NCI-H2196 treated with DMSO at 0.1 percent for 48 hours (cell line): Measurements from ENCODE around the gene SCGB1D4.
"Not testable (repeated sequence)": the region's sequence is repeated elsewhere in the genome, so short reads cannot be mapped to it uniquely, and the experiment has no call there.

Source experiments
- DNase-seq: peaks from one replicate; lab custom pipeline; 2025; ENCODE audit not compliant: unreplicated experiment; lab: John Stamatoyannopoulos, UW

Gene SCGB1D4, protein sequence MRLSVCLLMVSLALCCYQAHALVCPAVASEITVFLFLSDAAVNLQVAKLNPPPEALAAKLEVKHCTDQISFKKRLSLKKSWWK

GRCh38 chr11:62298975-62299374 lies at the start of gene SCGB1D4:
TSS of gene SCGB1D4 (minus strand) at chr11:62299075. CDS start at chr11:62299010, 65 bp downstream.
- no peak for DNase-seq

- no peak for DNase-seq
Measured at GRCh38 chr11:62345861-62346260, 47.0 kb upstream of the SCGB1D4 start.

GRCh38 chr11:62344210-62344609 lies 45.3 kb upstream of the SCGB1D4 start:
- no peak for DNase-seq

DNA sequence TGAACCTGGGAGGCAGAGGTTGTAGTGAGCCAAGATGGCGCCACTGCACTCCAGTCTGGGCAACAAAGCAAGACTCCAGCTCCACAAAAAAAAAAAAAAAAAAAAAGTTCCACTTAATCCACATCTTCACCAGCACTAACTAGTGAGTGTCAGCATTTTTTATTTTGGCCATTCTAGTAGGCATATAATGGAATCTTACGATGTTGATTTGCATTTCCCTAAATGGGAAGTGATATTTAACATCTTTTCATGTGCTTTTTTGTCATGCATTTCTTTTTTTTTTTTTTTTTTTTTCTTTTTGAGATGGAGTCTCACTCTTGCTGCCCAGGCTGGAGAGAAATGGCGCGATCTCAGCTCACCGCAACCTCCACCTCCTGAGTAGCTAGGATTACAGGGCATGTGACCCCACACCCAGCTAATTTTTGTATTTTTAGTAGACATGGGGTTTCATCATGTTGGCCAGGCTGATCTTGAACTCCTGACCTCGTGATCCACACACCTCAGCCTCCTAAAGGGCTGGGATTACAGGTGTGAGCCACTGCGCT lies 44.8 kb upstream of the SCGB1D4 start:
- DNase-seq = not testable (repeated sequence)

DNA sequence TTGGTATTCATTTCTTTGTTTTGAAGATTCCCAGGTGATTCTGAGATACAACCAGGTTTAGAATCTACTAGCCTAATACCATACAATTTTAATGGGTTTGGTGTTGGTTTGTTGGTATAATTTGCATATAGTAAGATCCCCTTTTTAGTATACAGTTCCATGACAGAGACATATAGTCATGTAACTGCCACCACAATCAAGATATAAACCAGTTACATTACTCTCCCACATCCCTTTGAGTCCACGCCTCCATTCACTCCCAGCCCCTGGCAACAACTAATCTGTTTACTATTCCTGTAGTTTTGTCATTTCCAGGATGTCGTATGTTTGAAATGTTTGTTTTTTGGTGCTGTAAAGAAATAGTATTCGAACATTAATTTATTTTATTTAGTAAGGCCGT lies 42.7 kb upstream of the SCGB1D4 start:
- DNase-seq = no peak

DNA sequence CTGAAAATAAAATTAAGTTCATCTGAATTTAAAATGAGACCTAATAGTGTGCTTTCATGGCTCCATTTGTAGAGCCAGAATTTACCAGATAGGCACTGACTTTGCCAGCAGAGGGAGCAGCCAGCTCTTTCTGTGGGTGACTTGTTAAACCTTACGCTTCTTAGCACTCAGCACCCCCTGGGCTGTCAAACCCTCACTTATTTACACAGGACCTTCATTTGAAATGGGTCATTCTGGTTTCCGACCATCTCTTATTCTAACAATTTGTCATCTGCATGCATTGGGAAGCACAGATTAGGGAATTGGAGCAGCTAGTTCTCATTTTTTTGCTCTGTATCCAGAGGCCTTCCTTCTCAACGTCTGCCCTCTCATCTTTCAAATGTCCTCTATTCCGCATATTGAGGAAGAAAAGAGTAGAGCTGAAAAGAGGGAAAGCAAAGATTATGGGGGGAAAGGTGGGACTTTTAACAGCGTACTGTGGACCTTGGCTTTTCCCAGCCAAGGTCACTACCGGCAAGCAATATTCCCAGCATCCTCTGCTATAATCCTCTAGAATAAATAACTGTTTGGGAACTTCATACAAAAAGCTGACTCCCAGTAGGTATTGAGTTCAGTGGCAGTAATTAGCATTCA lies 41.5 kb upstream of the SCGB1D4 start:
- peak; percentile 14 for DNase-seq

- DNase-seq = no peak
Measured at GRCh38 chr11:62338218-62338617, 39.3 kb upstream of the SCGB1D4 start.

DNA sequence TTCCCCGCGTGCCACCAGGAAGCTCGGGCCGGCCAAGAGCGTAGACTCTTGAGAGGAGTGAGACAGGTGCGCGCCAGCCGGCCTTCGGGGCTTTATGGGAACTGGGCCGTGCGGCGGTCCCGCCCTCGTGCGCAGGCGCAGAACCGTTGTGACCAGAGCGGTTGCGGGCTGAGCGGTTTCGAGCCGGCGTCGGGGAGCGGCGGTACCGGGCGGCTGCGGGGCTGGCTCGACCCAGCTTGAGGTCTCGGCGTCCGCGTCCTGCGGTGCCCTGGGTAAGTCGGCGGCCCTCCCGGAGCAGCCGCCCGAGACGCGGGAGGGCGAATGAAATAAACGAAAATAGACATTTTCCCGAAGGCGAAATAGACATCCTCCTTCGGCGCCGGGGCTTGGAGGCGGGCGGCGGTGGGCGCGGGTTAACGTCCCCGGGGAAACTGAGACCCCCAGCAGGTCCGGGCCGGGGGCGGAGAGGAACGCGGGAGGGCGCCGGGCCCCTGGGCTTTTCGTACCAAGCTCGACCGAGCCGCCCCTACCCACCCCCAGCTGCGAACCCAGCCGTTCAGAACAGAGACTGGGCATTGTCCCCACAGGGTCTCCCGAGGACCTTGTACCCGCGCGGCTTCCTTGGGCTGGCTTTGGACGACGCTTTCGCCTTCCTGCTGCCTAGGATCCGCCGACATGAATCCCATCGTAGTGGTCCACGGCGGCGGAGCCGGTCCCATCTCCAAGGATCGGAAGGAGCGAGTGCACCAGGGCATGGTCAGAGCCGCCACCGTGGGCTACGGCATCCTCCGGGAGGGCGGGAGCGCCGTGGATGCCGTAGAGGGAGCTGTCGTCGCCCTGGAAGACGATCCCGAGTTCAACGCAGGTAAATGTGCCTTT lies 38.7 kb upstream of the SCGB1D4 start, which contains the start of gene ASRGL1:
TSS of gene ASRGL1 (plus strand) at position 146 of the 879 bp plus-strand sequence. CDS start at position 676, 530 bp downstream.
- peak; percentile 87 for DNase-seq

GRCh38 chr11:62336949-62337302 lies 38.1 kb upstream of the SCGB1D4 start:
- not testable (repeated sequence) for DNase-seq

GRCh38 chr11:62333768-62334167 lies 34.9 kb upstream of the SCGB1D4 start:
- DNase-seq = no peak

GRCh38 chr11:62331264-62331663 lies 32.4 kb upstream of the SCGB1D4 start:
- DNase-seq = not testable (repeated sequence)

DNA sequence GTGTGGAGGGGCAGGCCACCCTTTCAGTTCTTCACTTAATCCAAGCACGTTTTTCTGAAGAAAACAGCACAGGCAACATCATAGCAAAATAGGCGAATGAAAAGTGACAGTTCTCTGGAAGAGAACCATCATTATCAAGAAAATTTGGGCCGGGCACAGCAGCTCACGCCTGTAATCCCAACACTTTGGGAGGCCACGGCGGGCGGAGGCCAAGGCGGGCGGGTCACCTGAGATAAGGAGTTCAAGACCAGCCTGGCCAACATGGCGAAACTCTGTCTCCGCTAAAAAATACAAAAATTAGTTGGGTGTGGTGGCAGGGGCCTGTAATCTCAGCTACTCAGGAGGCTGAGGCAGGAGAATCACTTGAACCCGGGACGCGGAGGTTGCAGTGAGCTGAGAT lies 28.7 kb upstream of the SCGB1D4 start:
- DNase-seq = not testable (repeated sequence)

GRCh38 chr11:62326719-62327118 lies 27.8 kb upstream of the SCGB1D4 start:
- DNase-seq = not testable (repeated sequence)

GRCh38 chr11:62325781-62326180 lies 26.9 kb upstream of the SCGB1D4 start:
- DNase-seq = not testable (repeated sequence)

GRCh38 chr11:62324731-62325556 lies 26.1 kb upstream of the SCGB1D4 start:
- DNase-seq = no peak

- no peak for DNase-seq
Measured at GRCh38 chr11:62322524-62322923, 23.6 kb upstream of the SCGB1D4 start.

GRCh38 chr11:62315431-62315830 lies 16.6 kb upstream of the SCGB1D4 start:
- no peak for DNase-seq

DNA sequence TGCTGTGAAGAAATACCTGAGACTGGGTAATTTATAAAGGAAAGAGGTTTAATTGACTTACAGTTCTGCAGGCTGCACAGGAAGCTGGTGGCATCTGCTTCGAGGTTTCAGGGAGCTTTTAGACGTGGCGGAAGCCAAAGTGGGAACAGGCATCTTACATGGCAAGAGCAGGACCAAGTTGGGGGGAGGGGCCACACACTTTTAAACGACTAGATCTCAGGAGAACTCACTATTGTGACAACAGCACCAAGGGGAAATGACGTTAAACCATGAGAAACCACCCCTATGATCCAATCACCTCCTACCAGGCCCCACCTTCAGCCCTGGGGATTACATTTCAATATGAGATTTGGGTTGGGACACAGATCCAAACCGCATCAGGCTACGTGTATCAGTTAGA lies 11.1 kb upstream of the SCGB1D4 start:
- no peak for DNase-seq

DNA sequence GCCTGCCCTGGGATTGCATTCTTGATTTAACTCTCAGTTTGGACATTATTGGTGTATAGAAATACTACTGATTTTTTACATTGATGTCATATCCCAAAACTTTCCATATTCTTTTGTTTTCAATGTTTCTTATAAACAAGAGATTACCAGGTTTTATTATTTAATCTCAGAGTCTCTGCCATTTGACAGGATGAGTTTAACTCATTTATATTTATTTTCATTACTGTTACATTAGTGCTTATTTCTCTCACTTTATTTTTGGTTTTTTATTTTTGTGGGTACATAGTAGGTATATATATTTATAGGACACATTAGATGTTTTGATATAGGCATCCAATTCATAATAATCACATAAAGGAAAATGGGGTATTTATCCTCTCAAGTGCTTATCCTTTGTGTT lies 9.1 kb upstream of the SCGB1D4 start:
- DNase-seq = no peak

DNA sequence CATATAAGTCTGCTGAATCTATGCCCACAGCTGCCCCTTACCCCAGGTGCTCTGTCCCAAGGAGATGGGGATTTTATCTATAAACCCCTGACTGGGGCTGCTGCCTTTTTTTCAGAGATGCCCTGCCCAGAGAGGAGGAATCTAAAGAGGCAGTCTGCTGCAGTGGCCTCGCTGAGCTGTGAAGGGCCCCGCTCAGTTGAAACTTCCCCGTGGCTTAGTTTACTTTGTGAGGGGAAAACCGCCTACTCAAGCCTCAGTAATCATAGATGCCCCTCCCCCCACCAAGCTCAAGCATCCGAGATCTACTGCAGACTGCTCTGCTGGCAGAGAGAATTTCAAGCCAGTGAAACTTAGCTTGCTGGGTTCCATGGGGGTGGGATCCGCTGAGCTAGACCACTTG lies 7.4 kb upstream of the SCGB1D4 start:
- no peak for DNase-seq

GRCh38 chr11:62295504-62295903 lies 3.4 kb downstream of the SCGB1D4 start:
- DNase-seq = no peak
